GM23338 (cell line): ENCODE measurements around the gene BIN1. TPM values are rescaled to one million over a fixed set of nuclear protein-coding genes. Genes with fewer than 3 reads are reported as not detected.
A peak's percentile ranks its signal among the peaks of the same experiment; 100 is the strongest.

Experiments used
- ATAC-seq: fragments of 200-7000 bp; cut with Tn5 transposase; 3 replicates; pipeline ENCODE4 v1.9.1; 2020
- DNase-seq: peaks from one replicate; pipeline ENCODE4 v3.0.0-alpha.2; 2015; ENCODE audit warnings: low spot score
- H2AFZ ChIP-seq: fragments of 200-600 bp; sonication (generic); 2 replicates; pipeline ENCODE4 v1.8.0; 2016; ENCODE audit warnings: antibody characterized with exemption, mild to moderate bottlenecking, moderate library complexity
- H3F3A ChIP-seq: fragments of 200-600 bp; sonication (generic); replicated peaks from 2 replicates; pipeline ENCODE4 v1.8.0; 2017; ENCODE audit warnings: antibody characterized with exemption, mixed run types, low read depth
- H3K27ac ChIP-seq: fragments of 200-600 bp; sonication (generic); 2 replicates; pipeline ENCODE4 v1.6.1; 2016; ENCODE audit warnings: low read depth
- H3K27me3 ChIP-seq: fragments of 200-600 bp; sonication (generic); 2 replicates; pipeline ENCODE4 v1.8.0; 2016; ENCODE audit warnings: mild to moderate bottlenecking, mixed run types, moderate library complexity; ENCODE audit not compliant: insufficient read depth
- H3K36me3 ChIP-seq: fragments of 200-600 bp; sonication (generic); 2 replicates; pipeline ENCODE4 v1.8.0; 2016; ENCODE audit warnings: mild to moderate bottlenecking; ENCODE audit not compliant: insufficient read depth
- H3K4me1 ChIP-seq: fragments of 200-600 bp; sonication (generic); 2 replicates; pipeline ENCODE4 v1.8.0; 2016; ENCODE audit warnings: mild to moderate bottlenecking, moderate library complexity; ENCODE audit not compliant: insufficient read depth
- H3K4me2 ChIP-seq: fragments of 200-600 bp; sonication (generic); 2 replicates; pipeline ENCODE4 v1.7.1; 2017; ENCODE audit warnings: mixed run types
- H3K4me3 ChIP-seq: fragments of 200-600 bp; sonication (generic); 2 replicates; pipeline ENCODE4 v1.6.1; 2016; ENCODE audit warnings: mixed run types
- H3K79me2 ChIP-seq: fragments of 200-600 bp; sonication (generic); replicated peaks from 2 replicates; pipeline ENCODE4 v1.8.0; 2017; ENCODE audit warnings: mild to moderate bottlenecking; ENCODE audit not compliant: insufficient read depth
- H3K9me2 ChIP-seq: fragments of 200-600 bp; sonication (generic); 2 replicates; pipeline ENCODE4 v1.8.0; 2017; ENCODE audit not compliant: insufficient read depth
- H4K20me1 ChIP-seq: fragments of 200-600 bp; sonication (generic); replicated peaks from 2 replicates; pipeline ENCODE4 v1.8.0; 2017; ENCODE audit warnings: mild to moderate bottlenecking; ENCODE audit not compliant: insufficient read depth
- H3K27ac Mint-ChIP-seq: 2 replicates; pipeline ENCODE4 v1.8.0; 2020; ENCODE audit warnings: inconsistent platforms, mild to moderate bottlenecking, moderate library complexity, mixed read lengths
- H3K27me3 Mint-ChIP-seq: 3 replicates; pipeline ENCODE4 v1.8.0; 2022; ENCODE audit warnings: low read depth, mild to moderate bottlenecking, moderate library complexity, mixed read lengths, inconsistent platforms; ENCODE audit not compliant: insufficient read depth, poor library complexity
- H3K36me3 Mint-ChIP-seq: 3 replicates; pipeline ENCODE4 v1.8.0; 2021; ENCODE audit warnings: low read depth, mild to moderate bottlenecking, inconsistent platforms, moderate library complexity, mixed read lengths
- H3K4me1 Mint-ChIP-seq: 3 replicates; pipeline ENCODE4 v1.8.0; 2020; ENCODE audit warnings: mild to moderate bottlenecking, inconsistent platforms, mixed read lengths
- H3K4me3 Mint-ChIP-seq: 3 replicates; pipeline ENCODE4 v1.8.0; 2021; ENCODE audit warnings: moderate library complexity, mild to moderate bottlenecking, inconsistent platforms, mixed read lengths
- H3K9me3 Mint-ChIP-seq: 3 replicates; pipeline ENCODE4 v1.8.0; 2020; ENCODE audit warnings: moderate library complexity, mild to moderate bottlenecking, inconsistent platforms, mixed read lengths
- CREB1 ChIP-seq: fragments of 250-450 bp; sonication (Bioruptor Pico); IDR thresholded peaks from 2 replicates; pipeline ENCODE4 v1.5.0; 2020; ENCODE audit warnings: low read depth, mild to moderate bottlenecking, moderate library complexity
- CTCF ChIP-seq, 2 experiments: fragments of 200-600 bp in 1 of 2; sonication (generic) in 1 of 2; conservative IDR thresholded peaks; 2 replicates each; pipeline versions ENCODE4 v1.5.1 to v1.6.1; 2016 to 2017; ENCODE audit warnings: antibody characterized with exemption in 2 of 2, low read depth in 2 of 2, mild to moderate bottlenecking in 2 of 2, moderate library complexity in 1 of 2
- EZH2 ChIP-seq: fragments of 200-600 bp; sonication (generic); IDR thresholded peaks from one replicate; pipeline ENCODE4 v1.8.0; 2017; ENCODE audit warnings: antibody characterized with exemption, mild to moderate bottlenecking, low read depth; ENCODE audit not compliant: unreplicated experiment
- JUNB ChIP-seq: IDR thresholded peaks from one replicate; pipeline ENCODE4 v1.6.1; 2016; ENCODE audit warnings: antibody characterized with exemption; ENCODE audit not compliant: unreplicated experiment
- POLR2AphosphoS5 ChIP-seq: IDR thresholded peaks from 2 replicates; pipeline ENCODE4 v1.6.1; 2016; ENCODE audit warnings: antibody characterized with exemption, low read depth
- STAT1 ChIP-seq: IDR thresholded peaks from one replicate; pipeline ENCODE4 v1.6.1; 2016; ENCODE audit warnings: antibody characterized with exemption; ENCODE audit not compliant: unreplicated experiment
- ZNF331 ChIP-seq: fragments of 250-450 bp; sonication (Bioruptor Pico); IDR thresholded peaks from 2 replicates; pipeline ENCODE4 v1.5.0; 2020; ENCODE audit warnings: low read depth, mild to moderate bottlenecking, moderate library complexity
- ZNF462 ChIP-seq: fragments of 250-450 bp; sonication (Bioruptor Pico); IDR thresholded peaks from 2 replicates; pipeline ENCODE4 v1.5.0; 2020; ENCODE audit warnings: mild to moderate bottlenecking, moderate library complexity
- polyA plus RNA-seq: library from polyadenylated mRNA; unstranded; fragments of >200 nt; fragmentation: Nextera tagmentation; extraction: Ambion mirVana; gene quantifications from 2 replicates; pipeline ENCODE4 v1.2.1, GENCODE V29; 2016
- total RNA-seq: library from RNA; depleted of rRNA; stranded (reverse); fragments of >200 nt; shearing (Covaris generic); gene quantifications from 2 replicates; pipeline ENCODE4 v1.2.3, GENCODE V29; 2014
- TF ChIP-seq, protein P1 (sequence below): IDR thresholded peaks from one replicate; pipeline ENCODE4 v1.6.1; 2018; ENCODE audit warnings: antibody characterized with exemption; ENCODE audit not compliant: unreplicated experiment

The BIN1 gene
- total and polyA plus RNA-seq, 2 experiments from 2014 or later, result 30.1 to 56.4 TPM

DNA sequence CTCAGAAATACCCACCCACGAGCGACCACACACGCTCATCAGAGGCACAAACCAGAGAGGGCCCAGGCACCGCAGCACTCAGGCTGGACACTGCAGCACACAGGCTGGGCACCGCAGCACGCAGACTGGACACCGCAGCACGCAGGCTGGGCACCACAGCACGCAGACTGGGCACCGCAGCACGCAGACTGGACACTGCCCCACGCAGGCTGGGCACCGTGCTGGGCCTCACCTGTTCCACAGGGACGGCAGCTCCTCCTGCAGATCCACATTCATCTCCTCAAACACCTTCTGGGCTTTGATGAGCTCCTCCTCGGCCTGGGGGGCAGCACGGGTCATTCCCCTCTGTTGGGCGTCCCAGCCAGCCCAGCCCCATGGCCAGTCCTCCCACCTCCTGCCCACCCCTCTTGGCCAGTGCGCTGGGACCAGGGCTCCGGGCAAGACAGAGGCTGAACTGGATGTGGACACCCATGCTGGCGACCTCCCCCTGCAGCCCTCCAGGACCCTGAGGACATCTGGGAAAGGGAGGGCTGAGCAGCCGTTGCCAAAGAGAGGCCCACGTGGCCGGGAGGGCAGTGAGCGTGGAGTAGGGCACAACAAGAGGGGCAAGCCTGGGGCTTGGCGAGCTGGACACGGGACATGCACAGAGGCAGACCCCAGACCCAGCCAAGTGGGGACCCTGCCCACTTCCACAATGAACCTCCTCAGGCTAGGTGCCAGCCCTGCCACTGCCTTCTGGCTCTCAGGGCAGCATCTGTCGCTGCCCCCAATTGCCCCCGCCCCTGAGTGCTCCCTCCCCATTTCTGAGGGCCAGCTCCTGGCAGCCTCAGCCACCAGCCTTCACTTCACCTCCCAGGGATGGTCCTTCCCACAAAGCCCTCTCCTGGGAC, 43.0 kb downstream of the BIN1 start (continued):
- TF ChIP-seq ZNF462 (CRISPR knock-in tag) (no peak), ZNF331 (CRISPR knock-in tag) (no peak), JUNB (no peak), CREB1 (no peak), POLR2AphosphoS5 (no peak)

- H3K4me3 ChIP-seq, result no peak overlapping the region
- no peak overlapping the region for H2AFZ ChIP-seq
- no peaks in the 10 kb centered on the region for H3K27me3 ChIP-seq
- no peaks in the 10 kb centered on the region for H3K36me3 ChIP-seq
- H3K79me2 ChIP-seq, result no peaks in the 10 kb centered on the region
- DNase-seq (no peak), ATAC-seq (no peak)
- H3K9me2 ChIP-seq, result no peaks in the 10 kb centered on the region
- H3F3A ChIP-seq, result no peaks in the 10 kb centered on the region
- H3K4me1 ChIP-seq, result no peaks in the 10 kb centered on the region
- Mint-ChIP-seq H3K4me3 (no peak overlapping the region), H3K27me3 (peaks cover 2% of the 10 kb centered on the region), H3K27ac (peak overlapping the region; percentile 72; the same call in 1 of the 2 replicates), H3K36me3 (peaks cover 17% of the 10 kb centered on the region; the same call in 2 of the 3 replicates), H3K9me3 (no peaks in the 10 kb centered on the region; the same call in 1 of the 3 replicates), H3K4me1 (peaks cover 13% of the 10 kb centered on the region; the same call in 2 of the 3 replicates)
- H3K27ac ChIP-seq, result no peak overlapping the region
- no peaks in the 10 kb centered on the region for H4K20me1 ChIP-seq
- H3K4me2 ChIP-seq, result no peak overlapping the region
- TF ChIP-seq JUNB (no peak), ZNF331 (CRISPR knock-in tag) (no peak), STAT1 (no peak), EZH2 (no peak), CTCF (conservative IDR thresholded peaks at IDR 0.05; ENCODE audit: low read depth in 2 of 2) (no peak)
- TF ChIP-seq, protein P1, sequence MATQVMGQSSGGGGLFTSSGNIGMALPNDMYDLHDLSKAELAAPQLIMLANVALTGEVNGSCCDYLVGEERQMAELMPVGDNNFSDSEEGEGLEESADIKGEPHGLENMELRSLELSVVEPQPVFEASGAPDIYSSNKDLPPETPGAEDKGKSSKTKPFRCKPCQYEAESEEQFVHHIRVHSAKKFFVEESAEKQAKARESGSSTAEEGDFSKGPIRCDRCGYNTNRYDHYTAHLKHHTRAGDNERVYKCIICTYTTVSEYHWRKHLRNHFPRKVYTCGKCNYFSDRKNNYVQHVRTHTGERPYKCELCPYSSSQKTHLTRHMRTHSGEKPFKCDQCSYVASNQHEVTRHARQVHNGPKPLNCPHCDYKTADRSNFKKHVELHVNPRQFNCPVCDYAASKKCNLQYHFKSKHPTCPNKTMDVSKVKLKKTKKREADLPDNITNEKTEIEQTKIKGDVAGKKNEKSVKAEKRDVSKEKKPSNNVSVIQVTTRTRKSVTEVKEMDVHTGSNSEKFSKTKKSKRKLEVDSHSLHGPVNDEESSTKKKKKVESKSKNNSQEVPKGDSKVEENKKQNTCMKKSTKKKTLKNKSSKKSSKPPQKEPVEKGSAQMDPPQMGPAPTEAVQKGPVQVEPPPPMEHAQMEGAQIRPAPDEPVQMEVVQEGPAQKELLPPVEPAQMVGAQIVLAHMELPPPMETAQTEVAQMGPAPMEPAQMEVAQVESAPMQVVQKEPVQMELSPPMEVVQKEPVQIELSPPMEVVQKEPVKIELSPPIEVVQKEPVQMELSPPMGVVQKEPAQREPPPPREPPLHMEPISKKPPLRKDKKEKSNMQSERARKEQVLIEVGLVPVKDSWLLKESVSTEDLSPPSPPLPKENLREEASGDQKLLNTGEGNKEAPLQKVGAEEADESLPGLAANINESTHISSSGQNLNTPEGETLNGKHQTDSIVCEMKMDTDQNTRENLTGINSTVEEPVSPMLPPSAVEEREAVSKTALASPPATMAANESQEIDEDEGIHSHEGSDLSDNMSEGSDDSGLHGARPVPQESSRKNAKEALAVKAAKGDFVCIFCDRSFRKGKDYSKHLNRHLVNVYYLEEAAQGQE, result no peak
Measured at GRCh38 chr2:127061375-127062273, 45.3 kb downstream of the BIN1 start.
